ENCODE data around the gene EIF4G1.

- TF ChIP-seq CTCF (IDR thresholded peaks at IDR 0.05; ENCODE audit: control extremely low read depth in 1 of 3, insufficient read depth in 1 of 3, low read depth in 1 of 3, low read length in 3 of 3) (no peak), GABPA (IDR thresholded peaks at IDR 0.05; ENCODE audit: borderline replicate concordance, insufficient read depth, low read length) (no peak), USF2 (IDR thresholded peaks at IDR 0.05; ENCODE audit: low read length) (no peak), POLR2AphosphoS5 (IDR thresholded peaks at IDR 0.05; ENCODE audit: low read depth, low read length) (no peak), SIN3A (conservative IDR thresholded peaks at IDR 0.05 in 1 of 2, IDR thresholded peaks at IDR 0.05 in 1 of 2; ENCODE audit: low read depth in 1 of 2, low read length in 2 of 2) (no peak), GTF2F1 (IDR thresholded peaks at IDR 0.05; ENCODE audit: borderline replicate concordance, low read depth, low read length) (no peak), CEBPB (IDR thresholded peaks at IDR 0.05; ENCODE audit: low read depth, low read length) (no peak), BCL11A (IDR thresholded peaks at IDR 0.05; ENCODE audit: low read depth in 2 of 2, low read length in 2 of 2) (no peak), POLR2A (IDR thresholded peaks at IDR 0.05; ENCODE audit: control extremely low read depth in 1 of 2, low read depth in 2 of 2, low read length in 2 of 2) (no peak), RBBP5 (IDR thresholded peaks at IDR 0.05; ENCODE audit: borderline replicate concordance, low read depth, low read length) (no peak), JUN (IDR thresholded peaks at IDR 0.05; ENCODE audit: low read depth, low read length) (no peak), SP4 (IDR thresholded peaks at IDR 0.05; ENCODE audit: low read length) (no peak), SIX5 (IDR thresholded peaks at IDR 0.05; ENCODE audit: low read depth, low read length) (no peak), TBP (IDR thresholded peaks at IDR 0.05; ENCODE audit: low read depth, low read length) (no peak)
These were observed 43.1 kb downstream of the EIF4G1 start for GRCh38 chr3:184357248-184358123.

All from H1 (cell line).